MCF 10A (cell line): Measurements from ENCODE around the gene CSMD2. TPM values are rescaled to one million over a fixed set of nuclear protein-coding genes. Genes with fewer than 3 reads are reported as not detected.

ENCODE experiments used
- BruUV-seq: library from RNA; stranded (reverse); fragments of 400-500 nt; replicated peaks from 2 replicates; lab custom pipeline; 2021; lab: Mats Ljungman, UMichigan
- CTCF ChIA-PET: fragments of 300-600 bp; sonication (Branson Sonifier 250); formaldehyde crosslinking; extraction: SDS; loops from one replicate; lab custom pipeline; 2021; ENCODE audit warnings: antibody characterized with exemption, inconsistent platforms; lab: Yijun Ruan, JAX
- POLR2A ChIA-PET: fragments of 300-600, 350-650 bp; sonication (Branson Sonifier 250); formaldehyde crosslinking; extraction: SDS; loops from one replicate; lab custom pipeline; 2020; ENCODE audit warnings: antibody characterized with exemption, inconsistent platforms; lab: Yijun Ruan, JAX
- DNase-seq: peaks from one replicate; pipeline ENCODE4 v3.0.0-alpha.2; 2018; ENCODE audit not compliant: unreplicated experiment
- H3K27ac Mint-ChIP-seq: one replicate; pipeline ENCODE4 v1.8.0; 2022; ENCODE audit warnings: mild to moderate bottlenecking, low read depth, mixed read lengths; ENCODE audit not compliant: unreplicated experiment
- H3K27me3 Mint-ChIP-seq: one replicate; pipeline ENCODE4 v1.8.0; 2022; ENCODE audit warnings: mixed read lengths; ENCODE audit not compliant: insufficient read depth, unreplicated experiment
- H3K36me3 Mint-ChIP-seq: one replicate; pipeline ENCODE4 v1.8.0; 2022; ENCODE audit warnings: mild to moderate bottlenecking, moderate library complexity, mixed read lengths; ENCODE audit not compliant: insufficient read depth, unreplicated experiment
- H3K4me1 Mint-ChIP-seq: one replicate; pipeline ENCODE4 v1.8.0; 2022; ENCODE audit warnings: mixed read lengths; ENCODE audit not compliant: insufficient read depth, unreplicated experiment
- H3K4me3 Mint-ChIP-seq: one replicate; pipeline ENCODE4 v1.8.0; 2022; ENCODE audit warnings: mild to moderate bottlenecking, moderate library complexity, mixed read lengths; ENCODE audit not compliant: unreplicated experiment
- H3K9me3 Mint-ChIP-seq: one replicate; pipeline ENCODE4 v1.8.0; 2022; ENCODE audit warnings: mixed read lengths; ENCODE audit not compliant: unreplicated experiment
- CTCF ChIP-seq: fragments of 200-600 bp; IDR thresholded peaks from one replicate; pipeline ENCODE4 v1.8.0; 2022; ENCODE audit warnings: antibody characterized with exemption, mild to moderate bottlenecking; ENCODE audit not compliant: unreplicated experiment
- intact Hi-C: fragments of 100-400 bp; cut with micrococcal nuclease; formaldehyde crosslinking; loops from 2 replicates; pipeline ENCODE4 v1.14.1; 2022
- total RNA-seq: library from RNA; stranded (reverse); gene quantifications from 2 replicates; pipeline ENCODE4 v1.2.3, GENCODE V29; 2022

Gene CSMD2
- total RNA-seq, 1 experiment from 2014 or later: not detected

- POLR2A ChIA-PET: no interaction called here
- Mint-ChIP-seq H3K27ac (no peak overlapping the region), H3K9me3 (peaks cover 9% of the 10 kb centered on the region), H3K4me1 (no peaks in the 10 kb centered on the region), H3K36me3 (no peaks in the 10 kb centered on the region), H3K4me3 (no peak overlapping the region), H3K27me3 (no peaks in the 10 kb centered on the region)
- BruUV-seq: no TSS peak
- CTCF ChIA-PET: interaction anchor here (0.7 to 1.2 kb wide), 2 partner anchors 19 to 165 kb away, joined by 3 read pairs; no protein-coding TSS in a partner anchor
- DNase-seq: no peak
- intact Hi-C loops: no loop called here
- no peak for TF ChIP-seq CTCF
These were observed 216.7 kb downstream of the CSMD2 start for GRCh38 chr1:33948291-33948690.

GRCh38 chr1:33946836-33947235, 218.2 kb downstream of the CSMD2 start:
- Mint-ChIP-seq H3K36me3 (no peaks in the 10 kb centered on the region), H3K4me1 (no peaks in the 10 kb centered on the region), H3K27me3 (no peaks in the 10 kb centered on the region), H3K9me3 (peaks cover 17% of the 10 kb centered on the region), H3K27ac (no peak overlapping the region), H3K4me3 (no peak overlapping the region)
- BruUV-seq: no TSS peak
- POLR2A ChIA-PET: no interaction called here
- DNase-seq: no peak
- TF ChIP-seq CTCF: no peak
- intact Hi-C loops: no loop called here
- CTCF ChIA-PET: interaction anchor here (0.6 kb wide), 1 partner anchor 42 kb away, joined by 3 read pairs; no protein-coding TSS in a partner anchor

- Mint-ChIP-seq H3K36me3 (no peaks in the 10 kb centered on the region), H3K4me1 (no peaks in the 10 kb centered on the region), H3K9me3 (peaks cover 22% of the 10 kb centered on the region), H3K27ac (no peak overlapping the region), H3K27me3 (no peaks in the 10 kb centered on the region), H3K4me3 (no peak overlapping the region)
- no peak for DNase-seq
- CTCF ChIA-PET: no interaction called here
- POLR2A ChIA-PET: no interaction called here
- no peak for TF ChIP-seq CTCF
- no TSS peak for BruUV-seq
- intact Hi-C loops: no loop called here
These were observed 220.2 kb downstream of the CSMD2 start for GRCh38 chr1:33944846-33945245.

- no TSS peak for BruUV-seq
- peaks cover 29% of the 10 kb centered on the region for H3K9me3 Mint-ChIP-seq
- H3K27me3 Mint-ChIP-seq: no peaks in the 10 kb centered on the region
- DNase-seq: peak; percentile 2
- H3K4me3 Mint-ChIP-seq: no peak overlapping the region
- ChIA-PET CTCF (no interaction called here), POLR2A (no interaction called here)
- H3K4me1 Mint-ChIP-seq: no peaks in the 10 kb centered on the region
- no peak for TF ChIP-seq CTCF
- no peak overlapping the region for H3K27ac Mint-ChIP-seq
- no peaks in the 10 kb centered on the region for H3K36me3 Mint-ChIP-seq
- intact Hi-C loops: no loop called here
These were observed 221.1 kb downstream of the CSMD2 start for GRCh38 chr1:33943978-33944377.
